Measurements from ENCODE around the gene IL1F10.

IL1F10 gene

GRCh38 chr2:113068706-113069485, 1.1 kb downstream of the IL1F10 start:
- Histone ChIP-seq H3K9me3 (ENCODE audit: control insufficient read depth, low read length) (no peaks in the 10 kb centered on the region), H3K4me3 (ENCODE audit: insufficient read depth, low read depth, low read length, poor library complexity, severe bottlenecking) (no peak overlapping the region), H3K4me1 (ENCODE audit: control insufficient read depth, insufficient read depth, low read length, poor library complexity, severe bottlenecking) (no peaks in the 10 kb centered on the region), H3K36me3 (ENCODE audit: control insufficient read depth, insufficient read depth, low read length) (no peaks in the 10 kb centered on the region), H3K27me3 (replicated peaks; ENCODE audit: control insufficient read depth, insufficient read depth, low read length, poor library complexity, severe bottlenecking) (no peaks in the 10 kb centered on the region), H3K27ac (ENCODE audit: insufficient read depth, low read length, poor library complexity, severe bottlenecking) (no peak overlapping the region)
- no peak for DNase-seq

GRCh38 chr2:113069676-113070605, 2.2 kb downstream of the IL1F10 start:
- no peaks in the 10 kb centered on the region for H3K4me1 ChIP-seq (ENCODE audit: control insufficient read depth, insufficient read depth, low read length, poor library complexity, severe bottlenecking)
- no peaks in the 10 kb centered on the region for H3K36me3 ChIP-seq (ENCODE audit: control insufficient read depth, insufficient read depth, low read length)
- no peak overlapping the region for H3K4me3 ChIP-seq (ENCODE audit: insufficient read depth, low read depth, low read length, poor library complexity, severe bottlenecking)
- no peak overlapping the region for H3K27ac ChIP-seq (ENCODE audit: insufficient read depth, low read length, poor library complexity, severe bottlenecking)
- DNase-seq, result no peak
- no peaks in the 10 kb centered on the region for H3K27me3 ChIP-seq (replicated peaks; ENCODE audit: control insufficient read depth, insufficient read depth, low read length, poor library complexity, severe bottlenecking)
- no peaks in the 10 kb centered on the region for H3K9me3 ChIP-seq (ENCODE audit: control insufficient read depth, low read length)

DNA sequence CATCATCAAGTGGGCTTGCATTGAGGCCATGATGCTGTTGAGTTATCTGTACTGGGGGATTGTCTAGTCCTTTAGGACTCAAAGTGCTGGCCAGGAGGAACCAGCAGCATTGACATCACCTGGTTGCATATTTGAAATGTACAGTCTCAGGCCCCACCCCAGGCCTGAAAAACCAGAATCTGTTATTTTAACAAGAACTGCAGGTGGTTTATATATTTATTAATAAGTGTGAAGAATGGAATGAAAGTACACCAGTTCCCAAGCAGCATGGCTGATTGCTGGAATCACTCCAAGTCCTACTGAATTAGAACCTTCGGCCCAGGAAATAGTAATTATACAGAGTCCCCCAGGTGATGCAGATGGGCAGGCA, 2.8 kb downstream of the IL1F10 start:
- Histone ChIP-seq H3K4me1 (ENCODE audit: control insufficient read depth, insufficient read depth, low read length, poor library complexity, severe bottlenecking) (no peaks in the 10 kb centered on the region), H3K27me3 (replicated peaks; ENCODE audit: control insufficient read depth, insufficient read depth, low read length, poor library complexity, severe bottlenecking) (no peaks in the 10 kb centered on the region), H3K9me3 (ENCODE audit: control insufficient read depth, low read length) (no peaks in the 10 kb centered on the region), H3K36me3 (ENCODE audit: control insufficient read depth, insufficient read depth, low read length) (no peaks in the 10 kb centered on the region), H3K27ac (ENCODE audit: insufficient read depth, low read length, poor library complexity, severe bottlenecking) (no peak overlapping the region), H3K4me3 (ENCODE audit: insufficient read depth, low read depth, low read length, poor library complexity, severe bottlenecking) (no peak overlapping the region)
- DNase-seq, result no peak

- Histone ChIP-seq H3K27ac (ENCODE audit: insufficient read depth, low read length, poor library complexity, severe bottlenecking) (no peak overlapping the region), H3K27me3 (replicated peaks; ENCODE audit: control insufficient read depth, insufficient read depth, low read length, poor library complexity, severe bottlenecking) (no peaks in the 10 kb centered on the region), H3K4me3 (ENCODE audit: insufficient read depth, low read depth, low read length, poor library complexity, severe bottlenecking) (no peak overlapping the region), H3K9me3 (ENCODE audit: control insufficient read depth, low read length) (no peaks in the 10 kb centered on the region), H3K4me1 (ENCODE audit: control insufficient read depth, insufficient read depth, low read length, poor library complexity, severe bottlenecking) (no peaks in the 10 kb centered on the region), H3K36me3 (ENCODE audit: control insufficient read depth, insufficient read depth, low read length) (no peaks in the 10 kb centered on the region)
- no peak for DNase-seq
Observed at GRCh38 chr2:113072584-113072983, 4.8 kb downstream of the IL1F10 start.

DNA sequence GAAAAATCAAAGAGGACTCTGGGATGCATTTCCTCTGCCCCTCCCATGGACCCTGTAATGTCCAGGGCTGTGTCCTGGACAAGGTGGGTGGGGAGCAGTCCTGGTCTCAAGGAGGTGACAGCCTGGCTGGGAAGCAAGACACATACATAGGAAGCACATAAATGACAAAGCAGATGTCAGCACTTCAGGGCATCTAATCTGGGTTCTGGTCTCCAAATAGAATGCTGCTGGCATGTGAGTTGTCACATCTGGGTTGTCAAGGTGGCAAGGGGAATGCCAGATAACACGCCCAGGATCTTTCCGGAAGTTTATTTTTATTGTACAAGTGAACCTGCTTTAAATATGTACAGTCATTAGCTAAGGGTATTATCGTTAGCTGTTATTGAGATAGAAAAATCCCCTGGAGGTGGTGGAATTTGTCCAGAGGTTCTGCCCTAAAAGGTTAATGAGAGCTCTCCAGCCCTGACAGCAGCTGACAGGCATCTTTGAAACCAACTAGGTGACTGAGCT, 5.6 kb downstream of the IL1F10 start:
- H3K4me1 ChIP-seq (ENCODE audit: control insufficient read depth, insufficient read depth, low read length, poor library complexity, severe bottlenecking), result no peaks in the 10 kb centered on the region
- no peak overlapping the region for H3K27ac ChIP-seq (ENCODE audit: insufficient read depth, low read length, poor library complexity, severe bottlenecking)
- no peaks in the 10 kb centered on the region for H3K27me3 ChIP-seq (replicated peaks; ENCODE audit: control insufficient read depth, insufficient read depth, low read length, poor library complexity, severe bottlenecking)
- no peak for DNase-seq
- H3K36me3 ChIP-seq (ENCODE audit: control insufficient read depth, insufficient read depth, low read length), result no peaks in the 10 kb centered on the region
- H3K4me3 ChIP-seq (ENCODE audit: insufficient read depth, low read depth, low read length, poor library complexity, severe bottlenecking), result no peak overlapping the region
- no peaks in the 10 kb centered on the region for H3K9me3 ChIP-seq (ENCODE audit: control insufficient read depth, low read length)

DNA sequence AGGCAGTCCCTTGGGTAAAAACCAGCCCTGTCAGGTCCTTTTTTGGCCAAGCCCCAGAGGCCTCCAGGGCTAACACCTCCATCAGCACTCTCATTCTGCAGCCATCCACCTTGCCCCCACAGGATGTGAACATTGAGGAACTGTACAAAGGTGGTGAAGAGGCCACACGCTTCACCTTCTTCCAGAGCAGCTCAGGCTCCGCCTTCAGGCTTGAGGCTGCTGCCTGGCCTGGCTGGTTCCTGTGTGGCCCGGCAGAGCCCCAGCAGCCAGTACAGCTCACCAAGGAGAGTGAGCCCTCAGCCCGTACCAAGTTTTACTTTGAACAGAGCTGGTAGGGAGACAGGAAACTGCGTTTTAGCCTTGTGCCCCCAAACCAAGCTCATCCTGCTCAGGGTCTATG, 7.3 kb downstream of the IL1F10 start:
- Histone ChIP-seq H3K4me1 (ENCODE audit: control insufficient read depth, insufficient read depth, low read length, poor library complexity, severe bottlenecking) (no peaks in the 10 kb centered on the region), H3K36me3 (ENCODE audit: control insufficient read depth, insufficient read depth, low read length) (no peaks in the 10 kb centered on the region), H3K27me3 (replicated peaks; ENCODE audit: control insufficient read depth, insufficient read depth, low read length, poor library complexity, severe bottlenecking) (no peaks in the 10 kb centered on the region), H3K27ac (ENCODE audit: insufficient read depth, low read length, poor library complexity, severe bottlenecking) (no peak overlapping the region), H3K9me3 (ENCODE audit: control insufficient read depth, low read length) (no peaks in the 10 kb centered on the region), H3K4me3 (ENCODE audit: insufficient read depth, low read depth, low read length, poor library complexity, severe bottlenecking) (no peak overlapping the region)
- DNase-seq, result no peak

- Histone ChIP-seq H3K27me3 (replicated peaks; ENCODE audit: control insufficient read depth, insufficient read depth, low read length, poor library complexity, severe bottlenecking) (no peaks in the 10 kb centered on the region), H3K9me3 (ENCODE audit: control insufficient read depth, low read length) (no peaks in the 10 kb centered on the region), H3K4me1 (ENCODE audit: control insufficient read depth, insufficient read depth, low read length, poor library complexity, severe bottlenecking) (no peaks in the 10 kb centered on the region), H3K4me3 (ENCODE audit: insufficient read depth, low read depth, low read length, poor library complexity, severe bottlenecking) (no peak overlapping the region), H3K27ac (ENCODE audit: insufficient read depth, low read length, poor library complexity, severe bottlenecking) (no peak overlapping the region), H3K36me3 (ENCODE audit: control insufficient read depth, insufficient read depth, low read length) (no peaks in the 10 kb centered on the region)
- no peak for DNase-seq
Observed at GRCh38 chr2:113075600-113075999, 7.8 kb downstream of the IL1F10 start.

DNA sequence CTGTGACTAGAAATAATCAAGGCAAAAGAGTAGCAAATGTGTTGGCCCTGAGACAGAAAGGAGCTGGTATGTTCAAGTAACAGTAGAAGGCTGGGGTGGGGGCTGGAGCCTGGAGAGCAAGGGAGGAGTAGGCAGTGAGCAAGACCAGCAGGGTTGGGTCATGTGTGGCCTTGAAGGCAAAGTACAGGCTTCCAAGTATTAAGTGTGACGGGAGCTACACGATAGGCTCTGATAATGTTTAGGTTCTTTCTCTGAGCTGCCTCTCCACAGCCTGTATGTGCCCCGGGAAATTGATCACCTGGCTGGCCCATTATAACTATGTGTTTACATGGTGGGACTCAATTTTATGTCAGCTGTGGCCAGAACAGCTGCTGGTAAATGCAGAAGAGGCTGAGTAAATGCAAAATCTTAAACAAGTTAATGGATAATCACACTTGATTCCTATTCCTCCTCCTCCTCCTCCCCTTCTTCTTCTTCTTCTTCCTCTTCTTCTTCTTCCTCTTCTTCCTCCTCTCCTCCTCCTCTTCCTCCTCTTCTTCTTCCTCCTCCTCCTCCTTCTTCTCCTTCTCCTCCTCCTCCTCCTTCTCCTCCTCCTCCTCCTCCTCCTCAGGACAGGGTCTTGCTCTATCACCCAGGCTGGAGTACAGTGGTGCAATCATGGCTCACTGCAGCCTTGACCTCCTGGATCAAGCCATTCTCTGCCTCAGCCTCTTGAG, 9.3 kb downstream of the IL1F10 start:
- Histone ChIP-seq H3K27ac (ENCODE audit: insufficient read depth, low read length, poor library complexity, severe bottlenecking) (no peak overlapping the region), H3K4me1 (ENCODE audit: control insufficient read depth, insufficient read depth, low read length, poor library complexity, severe bottlenecking) (no peaks in the 10 kb centered on the region), H3K27me3 (replicated peaks; ENCODE audit: control insufficient read depth, insufficient read depth, low read length, poor library complexity, severe bottlenecking) (no peaks in the 10 kb centered on the region)

DNA sequence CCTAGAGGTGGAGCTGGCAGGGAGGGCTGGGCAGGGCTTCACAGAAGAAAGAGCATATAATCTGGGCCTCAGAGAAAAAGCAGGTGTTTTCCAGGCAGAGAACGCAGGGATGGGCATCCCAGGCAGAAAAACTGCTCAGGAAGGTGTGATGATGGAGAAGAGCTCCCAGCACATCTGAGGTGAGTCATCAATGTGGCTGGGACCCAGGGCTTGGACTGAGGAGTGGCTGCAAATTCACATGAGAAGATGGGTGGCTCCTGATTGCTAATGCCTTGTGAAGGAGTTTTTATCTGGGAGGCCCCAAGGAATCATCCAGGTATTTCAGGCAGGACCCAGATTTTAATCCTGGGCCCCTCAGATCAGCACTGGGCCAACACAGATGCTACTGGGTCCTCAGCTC, 10.2 kb downstream of the IL1F10 start:
- no peak overlapping the region for H3K4me3 ChIP-seq (ENCODE audit: insufficient read depth, low read depth, low read length, poor library complexity, severe bottlenecking)
- no peaks in the 10 kb centered on the region for H3K27me3 ChIP-seq (replicated peaks; ENCODE audit: control insufficient read depth, insufficient read depth, low read length, poor library complexity, severe bottlenecking)
- no peaks in the 10 kb centered on the region for H3K9me3 ChIP-seq (ENCODE audit: control insufficient read depth, low read length)
- H3K27ac ChIP-seq (ENCODE audit: insufficient read depth, low read length, poor library complexity, severe bottlenecking), result no peak overlapping the region
- no peak for DNase-seq
- H3K4me1 ChIP-seq (ENCODE audit: control insufficient read depth, insufficient read depth, low read length, poor library complexity, severe bottlenecking), result no peaks in the 10 kb centered on the region
- no peaks in the 10 kb centered on the region for H3K36me3 ChIP-seq (ENCODE audit: control insufficient read depth, insufficient read depth, low read length)

More for the DNA sequence above, 9.3 kb downstream of the IL1F10 start:
- Histone ChIP-seq H3K9me3 (ENCODE audit: control insufficient read depth, low read length) (no peaks in the 10 kb centered on the region), H3K36me3 (ENCODE audit: control insufficient read depth, insufficient read depth, low read length) (no peaks in the 10 kb centered on the region), H3K4me3 (ENCODE audit: insufficient read depth, low read depth, low read length, poor library complexity, severe bottlenecking) (no peak overlapping the region)
- no peak for DNase-seq
